Bronchial epithelial cell (primary cell): ENCODE measurements around the gene FAM193A. TPM values are rescaled to one million over a fixed set of nuclear protein-coding genes. Genes with fewer than 3 reads are reported as not detected.

Experiments used
- DNase-seq: peaks from one replicate; pipeline ENCODE4 v3.0.0-alpha.2; 2010; ENCODE audit warnings: low read depth
- FAIRE-seq: peaks from 2 replicates; lab custom pipeline; 2011; peaks lifted over from hg19 to GRCh38; lab: Jason Lieb, UNC
- H3K27me3 ChIP-seq: 2 replicates; pipeline ENCODE4 v1.5.1; 2011; ENCODE audit warnings: low read length; ENCODE audit not compliant: control insufficient read depth, insufficient read depth
- H3K36me3 ChIP-seq: 2 replicates; pipeline ENCODE4 v1.5.1; 2011; ENCODE audit warnings: low read length; ENCODE audit not compliant: control insufficient read depth, insufficient read depth
- H3K4me3 ChIP-seq: 2 replicates; pipeline ENCODE4 v1.5.1; 2011; ENCODE audit warnings: mild to moderate bottlenecking, low read depth, low read length, control low read depth
- CTCF ChIP-seq: IDR thresholded peaks from 2 replicates; pipeline ENCODE4 v1.5.1; 2011; ENCODE audit warnings: mild to moderate bottlenecking, moderate library complexity, low read length, control low read depth, inconsistent platforms; ENCODE audit not compliant: insufficient read depth, severe bottlenecking
- total RNA-seq: library from RNA; depleted of rRNA; stranded (reverse); fragments of >200 nt; gene quantifications from 2 replicates; pipeline ENCODE4 v1.2.1, GENCODE V29; 2014

FAM193A gene
- total RNA-seq, 1 donor from 2014 or later, result 6.6 TPM

GRCh38 chr4:2621419-2621818 lies 85.0 kb downstream of the FAM193A start:
- FAIRE-seq, result no peak
- TF ChIP-seq CTCF, result no peak
- Histone ChIP-seq H3K27me3 (no peaks in the 10 kb centered on the region), H3K36me3 (peaks cover 5% of the 10 kb centered on the region), H3K4me3 (no peak overlapping the region)
- DNase-seq, result no peak

GRCh38 chr4:2623442-2623841 lies 87.0 kb downstream of the FAM193A start:
- Histone ChIP-seq H3K36me3 (peaks cover 10% of the 10 kb centered on the region), H3K4me3 (no peak overlapping the region), H3K27me3 (no peaks in the 10 kb centered on the region)
- no peak for FAIRE-seq
- no peak for DNase-seq
- TF ChIP-seq CTCF, result no peak

GRCh38 chr4:2624782-2625530 lies 88.5 kb downstream of the FAM193A start:
- no peak overlapping the region for H3K4me3 ChIP-seq
- no peaks in the 10 kb centered on the region for H3K27me3 ChIP-seq
- TF ChIP-seq CTCF, result no peak
- FAIRE-seq (no peak), DNase-seq (peak; percentile 74)
- peaks cover 12% of the 10 kb centered on the region for H3K36me3 ChIP-seq

- no peak for FAIRE-seq
- Histone ChIP-seq H3K36me3 (peaks cover 18% of the 10 kb centered on the region), H3K27me3 (no peaks in the 10 kb centered on the region), H3K4me3 (no peak overlapping the region)
- TF ChIP-seq CTCF, result no peak
- DNase-seq, result no peak
These were observed 89.8 kb downstream of the FAM193A start for GRCh38 chr4:2626231-2626630.

GRCh38 chr4:2630556-2631273 lies 94.3 kb downstream of the FAM193A start:
- no peak overlapping the region for H3K4me3 ChIP-seq
- peaks cover 26% of the 10 kb centered on the region for H3K36me3 ChIP-seq
- FAIRE-seq (peak; percentile 60), DNase-seq (no peak)
- TF ChIP-seq CTCF, result no peak
- no peaks in the 10 kb centered on the region for H3K27me3 ChIP-seq
